Umbilical cord (tissue), 2 donors: Measurements from ENCODE around the gene C12orf43. TPM values are rescaled to one million over a fixed set of nuclear protein-coding genes. Genes with fewer than 3 reads are reported as not detected.
"Not testable (repeated sequence)": the region's sequence is repeated elsewhere in the genome, so short reads cannot be mapped to it uniquely, and the experiment has no call there.

Source experiments
- DNase-seq: peaks from one replicate; pipeline ENCODE4 v3.0.0-alpha.2; 2015; ENCODE audit warnings: low spot score
- total RNA-seq: library from RNA; depleted of rRNA; stranded (reverse); fragments of >200 nt; gene quantifications from one replicate; pipeline ENCODE4 v1.2.3, GENCODE V29; 2014; ENCODE audit warnings: low replicate concordance; ENCODE audit not compliant: insufficient read depth

The C12orf43 gene, protein sequence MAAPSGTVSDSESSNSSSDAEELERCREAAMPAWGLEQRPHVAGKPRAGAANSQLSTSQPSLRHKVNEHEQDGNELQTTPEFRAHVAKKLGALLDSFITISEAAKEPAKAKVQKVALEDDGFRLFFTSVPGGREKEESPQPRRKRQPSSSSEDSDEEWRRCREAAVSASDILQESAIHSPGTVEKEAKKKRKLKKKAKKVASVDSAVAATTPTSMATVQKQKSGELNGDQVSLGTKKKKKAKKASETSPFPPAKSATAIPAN
- 15.9 TPM for total RNA-seq

GRCh38 chr12:121015825-121016766 lies at the start of gene C12orf43:
TSS of gene C12orf43 (minus strand) at chr12:121016487. CDS start at chr12:121016474, 13 bp downstream.
- peak; percentile 96 for DNase-seq

GRCh38 chr12:121065345-121065744 lies 49.1 kb upstream of the C12orf43 start:
- no peak for DNase-seq

GRCh38 chr12:121064586-121064985 lies 48.3 kb upstream of the C12orf43 start:
- DNase-seq = not testable (repeated sequence)

GRCh38 chr12:121064116-121064515 lies 47.8 kb upstream of the C12orf43 start:
- DNase-seq = no peak

- DNase-seq = no peak
These were observed 46.2 kb upstream of the C12orf43 start for GRCh38 chr12:121062391-121063045.

GRCh38 chr12:121061831-121062230 lies 45.5 kb upstream of the C12orf43 start:
- DNase-seq = no peak

DNA sequence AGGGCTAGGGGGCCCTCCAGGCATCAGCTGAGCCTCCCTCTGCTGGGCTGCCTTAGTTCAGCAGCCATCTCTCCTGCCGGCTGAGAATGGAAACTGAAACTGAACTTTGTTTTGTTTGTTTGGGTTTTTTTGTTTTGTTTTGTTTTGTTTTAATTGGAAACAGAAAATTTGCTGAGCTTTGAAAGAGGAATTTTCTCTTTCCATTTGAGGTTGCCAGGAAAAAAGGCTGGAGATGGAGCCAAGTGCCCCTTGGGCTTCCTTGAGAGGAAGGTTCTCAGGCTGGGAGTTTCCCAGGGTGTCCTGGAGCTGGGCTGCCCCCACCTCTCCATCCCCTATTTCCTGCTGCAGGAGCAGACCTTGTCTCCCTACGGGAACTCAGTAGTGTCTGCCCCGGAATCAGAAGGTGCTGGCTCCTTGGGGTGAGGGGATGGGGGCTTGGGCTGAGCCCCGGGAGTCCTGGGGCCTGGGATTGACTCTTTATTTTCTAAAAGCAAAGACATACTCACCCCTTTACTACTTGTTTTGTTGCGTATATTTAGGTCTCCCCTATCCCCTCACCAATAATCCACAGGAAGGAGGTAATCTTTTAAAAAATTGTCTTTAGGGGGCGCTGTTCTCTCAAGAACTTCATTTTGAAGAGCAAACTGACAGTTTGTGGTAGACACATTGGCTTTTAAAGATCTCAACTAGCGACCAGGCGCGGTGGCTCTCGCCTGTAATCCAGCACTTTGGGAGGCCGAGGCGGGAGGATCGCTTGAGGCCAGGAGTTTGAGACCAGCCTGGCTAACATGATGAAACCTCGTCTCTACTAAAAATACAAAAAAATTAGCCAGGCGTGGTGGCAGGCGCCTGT lies 44.1 kb upstream of the C12orf43 start:
- peak; percentile 13 for DNase-seq

DNA sequence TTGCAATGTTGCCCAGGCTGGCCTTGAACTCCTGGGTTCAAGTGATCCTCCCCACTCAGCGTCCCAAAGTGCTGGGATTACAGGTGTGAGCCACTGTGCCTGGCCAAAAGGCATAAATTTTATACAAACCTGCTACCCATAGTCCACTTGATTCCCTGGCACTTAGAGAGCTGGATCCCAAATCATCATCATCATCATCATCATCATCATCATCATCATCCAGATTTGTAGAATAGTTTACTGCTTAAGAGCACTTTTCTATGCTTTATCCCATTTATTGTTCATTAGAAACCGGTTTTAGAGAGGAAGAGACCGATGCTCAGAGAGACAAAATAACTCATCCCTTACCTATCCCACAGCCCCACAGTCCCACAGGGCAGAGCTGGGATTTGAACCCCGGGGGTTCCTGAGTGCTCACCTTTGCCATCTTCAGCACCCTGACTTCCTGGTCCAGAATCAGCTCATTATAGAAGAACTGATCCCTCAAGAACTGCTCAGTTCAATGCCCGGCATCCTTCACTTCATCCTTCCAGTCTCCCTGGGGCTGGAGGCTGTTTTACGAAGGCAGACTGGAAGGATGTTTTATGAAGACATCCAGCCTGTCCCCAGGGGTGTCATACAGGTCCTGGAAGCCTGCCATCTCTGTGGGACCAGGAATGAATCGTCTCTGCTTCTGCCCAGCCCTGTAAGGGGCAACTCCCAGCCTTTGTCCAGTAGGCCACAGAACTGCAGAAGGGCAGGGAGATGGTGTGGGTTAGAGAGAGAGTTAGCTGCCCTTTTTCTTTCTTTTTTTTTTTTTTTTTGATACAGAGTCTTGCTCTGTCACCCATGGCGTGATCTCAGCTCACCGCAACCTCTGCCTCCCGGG lies 43.0 kb upstream of the C12orf43 start:
- no peak for DNase-seq

DNA sequence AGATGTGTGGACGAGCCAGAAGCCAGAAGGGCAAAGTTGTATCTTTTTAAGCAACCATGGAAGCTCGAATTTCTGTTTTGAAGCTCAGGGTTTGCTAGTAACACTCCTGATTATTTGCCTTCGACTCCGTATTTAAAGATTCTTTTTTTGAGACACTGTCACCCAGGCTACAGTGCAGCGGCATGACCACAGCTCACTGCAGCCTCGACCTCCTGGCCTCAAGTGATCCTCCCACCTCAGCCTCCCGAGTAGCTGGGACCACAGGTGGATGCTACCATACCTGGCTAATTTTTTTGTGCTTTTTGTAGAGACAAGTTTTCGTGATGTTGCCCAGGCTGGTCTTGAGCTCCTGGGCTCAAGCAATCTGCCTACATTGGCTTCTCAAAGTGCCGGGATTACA lies 41.5 kb upstream of the C12orf43 start:
- DNase-seq = no peak

DNA sequence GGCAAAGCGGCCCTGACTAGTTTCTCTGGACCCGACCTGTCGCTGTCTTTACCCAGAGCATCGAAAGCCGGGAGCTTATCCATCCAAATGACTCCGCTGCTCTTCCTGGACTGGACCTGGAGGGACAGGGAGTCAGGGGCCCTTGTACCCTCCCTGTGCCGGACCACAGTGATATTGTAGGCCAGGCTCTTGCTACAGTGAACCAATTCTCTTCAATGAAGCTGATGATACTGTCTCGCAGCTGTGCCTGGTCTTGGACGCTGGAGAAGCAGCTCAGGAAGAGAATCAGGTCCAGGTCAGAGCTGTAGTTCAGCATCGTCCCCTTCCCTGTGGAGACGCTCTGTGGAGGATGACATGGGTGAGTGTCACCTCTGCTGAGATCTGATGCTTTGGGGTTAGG lies 37.4 kb upstream of the C12orf43 start:
- no peak for DNase-seq

DNA sequence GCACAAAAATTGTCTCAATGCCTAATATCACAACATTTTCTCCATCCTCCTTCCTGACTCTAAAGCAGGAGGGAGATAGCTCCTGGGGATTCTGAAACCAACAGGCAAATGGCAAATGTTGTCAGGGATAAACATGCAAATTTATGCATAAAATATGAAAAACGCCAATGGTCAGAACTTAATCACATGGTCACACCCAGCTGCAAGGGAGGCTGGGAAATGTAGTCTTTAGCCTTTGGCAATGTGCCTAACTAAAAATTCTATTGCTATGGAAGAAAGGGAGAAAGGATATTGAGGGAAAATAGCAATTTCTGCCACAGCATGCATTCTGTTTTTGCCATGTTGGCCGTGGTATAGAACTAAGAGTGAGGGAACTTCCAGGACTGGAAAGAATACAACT lies 34.4 kb upstream of the C12orf43 start:
- DNase-seq = no peak

DNA sequence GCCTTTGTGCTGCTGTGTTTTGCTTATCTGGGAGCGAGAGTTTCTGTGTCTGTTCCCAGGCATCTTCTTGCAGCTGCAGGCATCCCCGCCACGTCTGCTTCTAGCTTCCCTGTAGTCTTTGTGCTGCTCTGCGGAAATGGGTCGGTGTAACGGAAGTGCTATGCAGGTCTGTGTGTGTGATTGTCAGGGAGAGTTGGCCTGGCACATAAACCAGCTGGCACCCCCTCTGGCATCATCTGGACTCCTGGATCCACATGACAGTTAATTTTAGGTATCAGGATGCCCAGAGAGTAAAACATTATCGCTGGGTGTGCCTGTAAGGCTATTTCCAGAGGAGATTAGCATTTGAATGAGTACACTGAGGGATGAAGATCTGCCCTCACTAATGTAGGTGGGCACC lies 32.2 kb upstream of the C12orf43 start:
- peak; percentile 24 for DNase-seq

DNA sequence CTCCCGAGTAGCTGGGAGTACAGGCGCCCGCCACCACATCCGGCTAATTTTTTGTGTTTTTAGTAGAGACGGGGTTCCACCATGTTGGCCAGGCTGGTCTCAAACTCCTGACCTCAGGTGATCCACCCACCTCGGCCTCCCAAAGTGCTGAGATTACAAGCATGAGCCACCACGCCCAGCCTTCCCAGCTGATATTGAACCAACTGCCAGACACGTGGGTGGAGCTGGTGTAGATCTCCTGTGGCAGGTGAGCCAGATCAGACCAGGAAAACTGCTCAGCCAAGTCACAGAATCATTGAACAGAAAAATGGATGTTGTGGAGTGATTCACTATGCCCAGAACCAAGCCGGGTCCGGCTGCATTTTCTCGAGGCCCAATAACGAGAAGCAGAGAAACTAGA lies 31.1 kb upstream of the C12orf43 start:
- not testable (repeated sequence) for DNase-seq

DNA sequence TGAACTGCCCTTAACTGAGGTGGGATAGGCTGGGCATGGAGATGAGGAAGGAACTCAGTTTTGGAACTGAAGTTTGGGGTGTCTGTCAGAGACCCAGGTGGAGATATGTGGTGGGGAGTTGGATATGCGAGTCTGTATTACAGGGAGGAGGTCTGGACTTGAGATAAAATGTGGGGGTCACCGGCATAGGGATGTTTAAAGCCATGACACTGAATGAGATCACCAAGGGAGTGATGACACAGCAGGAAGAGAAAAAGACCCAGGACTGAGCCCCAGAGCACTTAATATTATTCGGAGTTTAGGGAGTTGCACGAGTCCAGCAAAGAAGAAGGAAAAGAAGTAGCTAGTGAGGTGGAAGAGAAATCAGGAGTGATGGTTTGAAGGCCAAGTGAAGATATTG lies 26.8 kb upstream of the C12orf43 start:
- DNase-seq = no peak

DNA sequence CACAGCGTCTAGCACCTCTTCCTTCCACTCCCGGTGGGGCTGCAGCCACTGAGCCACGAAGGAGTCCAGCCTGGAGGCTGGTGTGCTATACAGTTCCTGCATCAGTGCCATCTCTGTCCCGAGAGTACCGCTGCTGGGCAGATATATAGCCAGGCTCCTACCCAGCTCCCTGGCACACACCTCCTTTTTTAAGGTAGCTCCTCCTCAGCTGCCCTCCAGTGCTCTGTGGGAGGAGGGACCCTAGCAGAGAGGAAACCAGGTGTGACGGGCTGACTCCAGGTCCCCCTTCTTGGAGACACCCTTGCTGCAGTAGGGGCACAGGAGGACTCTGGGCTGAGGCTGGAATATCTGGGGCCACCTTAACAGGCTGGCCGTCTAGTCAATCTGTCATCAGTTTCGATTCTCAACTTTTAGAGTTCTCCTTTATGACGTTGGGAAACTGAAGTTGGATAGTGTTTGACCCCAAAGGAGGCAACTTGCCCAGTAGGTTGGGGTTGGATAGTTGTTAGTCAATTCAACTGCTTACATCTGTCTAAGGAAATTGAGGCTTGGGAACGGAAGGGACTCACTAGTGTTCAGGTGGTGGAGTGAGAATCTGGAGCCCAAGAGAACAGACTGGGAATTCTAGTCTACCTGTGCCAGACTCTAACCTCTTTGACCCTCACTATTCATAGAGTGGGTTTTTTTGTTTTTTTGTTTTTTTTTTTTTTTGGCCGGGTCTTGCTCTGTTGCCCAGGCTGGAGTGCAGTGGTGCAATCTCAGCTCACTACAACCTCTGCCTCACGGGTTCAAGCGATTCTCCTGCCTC lies 22.8 kb upstream of the C12orf43 start, which contains the start of gene OASL:
Gene OASL (minus strand): TSS at position 386 of the 808 bp plus-strand sequence. CDS start 275 bp downstream, at position 111.
- DNase-seq = peak; percentile 19

DNA sequence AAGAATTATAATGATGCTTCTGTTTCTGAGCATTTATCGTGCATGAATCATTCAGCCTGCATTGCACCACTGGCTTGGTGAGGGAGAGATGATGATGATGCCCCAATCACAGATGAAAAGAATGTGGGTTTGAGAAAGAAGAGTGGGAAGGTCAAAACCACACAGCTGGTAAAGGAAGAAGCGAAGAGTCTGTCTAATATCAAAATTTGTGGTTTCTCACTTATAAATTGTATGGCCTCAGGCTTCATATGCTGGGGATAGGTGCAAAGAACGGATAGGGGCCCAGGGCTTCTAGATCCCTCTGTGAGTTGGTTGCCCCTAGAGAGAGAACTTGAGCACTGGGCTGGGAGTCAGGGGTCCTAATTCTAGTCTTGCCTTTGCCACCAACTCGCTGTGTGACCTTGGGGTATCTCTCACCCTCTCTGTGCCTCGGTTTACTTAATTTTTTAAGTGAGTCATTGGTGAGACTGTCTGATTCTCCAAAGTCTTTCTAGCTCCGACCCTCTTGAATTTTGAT lies 20.6 kb upstream of the C12orf43 start:
- DNase-seq = no peak

- DNase-seq = no peak
These were observed 18.5 kb upstream of the C12orf43 start for GRCh38 chr12:121034616-121035305.

GRCh38 chr12:121033625-121034349 lies 17.5 kb upstream of the C12orf43 start:
- DNase-seq = no peak
